Measurements from ENCODE around the gene TTC9. TPM values are rescaled to one million over a fixed set of nuclear protein-coding genes. Genes with fewer than 3 reads are reported as not detected.

TTC9 gene
- polyA plus RNA-seq, 2 of the 4 experiments (the other 2 are of a cell fraction), result 1.3 to 2.0 TPM

- H3K4me3 ChIP-seq, result no peak overlapping the region
- ATAC-seq (no peak), DNase-seq (ENCODE audit: low read depth in 1 of 2, low spot score in 1 of 2) (no peak), FAIRE-seq (no peak)
- TF ChIP-seq E2F6 (IDR thresholded peaks at IDR 0.05; ENCODE audit: borderline replicate concordance, low read depth) (no peak), PHF8 (IDR thresholded peaks at IDR 0.05; ENCODE audit: borderline replicate concordance, low read depth) (no peak)
- H3K4me2 ChIP-seq, result no peak overlapping the region
- POLR2A ChIA-PET, result no interaction called here
- no peaks in the 10 kb centered on the region for H3K9me3 ChIP-seq
- H3K4me1 ChIP-seq, result peaks cover 16% of the 10 kb centered on the region
- H3K27ac ChIP-seq, result 0 out of 6 replicates have a peak overlapping the region, but pooled peaks of 1 of the 2 experiments have one; percentile 81
- 88% methylated on average over 5 of the region's 5 CpGs for WGBS (ENCODE audit: missing lambda C conversion rate)
- CTCF ChIA-PET, result interaction anchor here (0.6 to 3.0 kb wide), 4 partner anchors 9 to 118 kb away, joined by 3 to 17 read pairs (median 10); no protein-coding TSS in a partner anchor
Observed at GRCh38 chr14:70699646-70700045, 57.9 kb downstream of the TTC9 start.

GRCh38 chr14:70700955-70701585 lies 59.4 kb downstream of the TTC9 start:
- ATAC-seq, result no peak
- POLR2A ChIA-PET, result no interaction called here
- Histone ChIP-seq H3K4me1 (peaks cover 20% of the 10 kb centered on the region), H3K4me3 (no peak overlapping the region), H3K4me2 (no peak overlapping the region), H3K9me3 (no peaks in the 10 kb centered on the region), H3K27ac (no peak overlapping the region)
- FAIRE-seq, result no peak
- DNase-seq (ENCODE audit: low read depth in 1 of 2, low spot score in 1 of 2), result no peak
- TF ChIP-seq MYC (IDR thresholded peaks at IDR 0.05; ENCODE audit: borderline replicate concordance, low read length) (no peak), TP53 (CRISPR knock-in tag; IDR thresholded peaks at IDR 0.05) (no peak), USF2 (IDR thresholded peaks at IDR 0.05) (no peak), BCL3 (IDR thresholded peaks at IDR 0.05) (no peak), TFCP2L1 (CRISPR knock-in tag; IDR thresholded peaks at IDR 0.05) (no peak)
- WGBS (ENCODE audit: missing lambda C conversion rate), result 78% methylated on average over 4 of the region's 4 CpGs
- CTCF ChIA-PET, result interaction anchor here (0.8 to 3.0 kb wide), 3 partner anchors 13 to 27 kb away, joined by 3 to 17 read pairs (median 3); no protein-coding TSS in a partner anchor

GRCh38 chr14:70701610-70702009 lies 59.9 kb downstream of the TTC9 start:
- H3K9me3 ChIP-seq, result no peaks in the 10 kb centered on the region
- ATAC-seq, result no peak
- H3K4me1 ChIP-seq, result peaks cover 24% of the 10 kb centered on the region
- DNase-seq (ENCODE audit: low read depth in 1 of 2, low spot score in 1 of 2), result no peak
- TF ChIP-seq GATA3 (IDR thresholded peaks at IDR 0.05; ENCODE audit: borderline replicate concordance) (no peak), NPAS2 (CRISPR knock-in tag; IDR thresholded peaks at IDR 0.05; ENCODE audit: borderline replicate concordance) (no peak), FOSB (CRISPR knock-in tag; IDR thresholded peaks at IDR 0.05) (no peak), TP53 (CRISPR knock-in tag; IDR thresholded peaks at IDR 0.05) (no peak), ZSCAN20 (CRISPR knock-in tag; IDR thresholded peaks at IDR 0.05) (no peak), EHF (CRISPR knock-in tag; IDR thresholded peaks at IDR 0.05) (no peak), FOXS1 (CRISPR knock-in tag; IDR thresholded peaks at IDR 0.05) (no peak), E2F6 (IDR thresholded peaks at IDR 0.05; ENCODE audit: borderline replicate concordance, low read depth) (no peak), MAFK (IDR thresholded peaks at IDR 0.05; ENCODE audit: partially characterized antibody) (no peak), EP300 (IDR thresholded peaks at IDR 0.05) (no peak), HOXB5 (CRISPR knock-in tag; IDR thresholded peaks at IDR 0.05) (no peak), BCL3 (IDR thresholded peaks at IDR 0.05) (no peak), HMGXB4 (CRISPR knock-in tag; IDR thresholded peaks at IDR 0.05; ENCODE audit: borderline replicate concordance) (no peak), PBX3 (IDR thresholded peaks at IDR 0.05) (no peak), CEBPB (IDR thresholded peaks at IDR 0.05) (no peak), NR3C1 (IDR thresholded peaks at IDR 0.05) (no peak), USF2 (IDR thresholded peaks at IDR 0.05) (no peak), ZFP36 (IDR thresholded peaks at IDR 0.05; ENCODE audit: borderline replicate concordance, partially characterized antibody) (no peak)
- no peak for FAIRE-seq
- no peak overlapping the region for H3K4me3 ChIP-seq
- H3K27ac ChIP-seq, result no peak overlapping the region
- ChIA-PET POLR2A (no interaction called here), CTCF (interaction anchor here (0.8 to 1.0 kb wide), 3 partner anchors 13 to 28 kb away, joined by 3 read pairs; no protein-coding TSS in a partner anchor)
- no peak overlapping the region for H3K4me2 ChIP-seq
